Ovary (tissue), 3 donors: Measurements from ENCODE around the gene TADA2B.

Experiments
- CTCF ChIP-seq, 3 donors: fragments of 450-650 bp in 2 of 3; fragments of 200-600 bp in 1 of 3; IDR thresholded peaks; one replicate each; pipeline versions ENCODE4 v1.5.1 to v1.8.0; 2016 to 2022; ENCODE audit warnings: antibody characterized with exemption in 3 of 3, mild to moderate bottlenecking in 1 of 3
- EP300 ChIP-seq: sonication (generic); formaldehyde crosslinking; IDR thresholded peaks from one replicate; pipeline ENCODE4 v1.6.1; 2017; ENCODE audit warnings: antibody characterized with exemption
- POLR2A ChIP-seq: fragments of 450-650 bp; IDR thresholded peaks from one replicate; pipeline ENCODE4 v1.6.1; 2017; ENCODE audit warnings: antibody characterized with exemption, mild to moderate bottlenecking, moderate library complexity
- donor health status: DM: no; HTN: no; CAD: no.

GRCh38 chr4:7000421-7001176, 42.6 kb upstream of the TADA2B start:
- TF ChIP-seq CTCF (IDR thresholded peaks at IDR 0.05) (no peak), POLR2A (no peak), EP300 (no peak)
